Activated T-cell treated with anti-CD3 and anti-CD28 coated beads, Interleukin-2, amount 50 U/mL, for 24 hours (primary cell): Measurements from ENCODE around the gene SPATA4.
"Not testable (repeated sequence)": the region's sequence is repeated elsewhere in the genome, so short reads cannot be mapped to it uniquely, and the experiment has no call there.

Experiments
- DNase-seq: peaks from one replicate; pipeline ENCODE4 v3.0.0-alpha.2; 2020
- H3K27ac Mint-ChIP-seq: 2 replicates; pipeline ENCODE4 v1.8.0; 2020; ENCODE audit warnings: mild to moderate bottlenecking, mixed read lengths
- H3K27me3 Mint-ChIP-seq: 2 replicates; pipeline ENCODE4 v1.8.0; 2020; ENCODE audit warnings: mixed read lengths
- H3K36me3 Mint-ChIP-seq: 2 replicates; pipeline ENCODE4 v1.8.0; 2020; ENCODE audit warnings: low read depth, mixed read lengths
- H3K4me1 Mint-ChIP-seq: 2 replicates; pipeline ENCODE4 v1.8.0; 2020; ENCODE audit warnings: low read depth, mixed read lengths
- H3K4me3 Mint-ChIP-seq: 2 replicates; pipeline ENCODE4 v1.8.0; 2020; ENCODE audit warnings: mild to moderate bottlenecking, moderate library complexity, mixed read lengths
- H3K9me3 Mint-ChIP-seq: 2 replicates; pipeline ENCODE4 v1.8.0; 2020; ENCODE audit warnings: mixed read lengths

Gene SPATA4

GRCh38 chr4:176195184-176195978 is at the start of gene SPATA4:
TSS of gene SPATA4 (minus strand) at chr4:176195585. CDS start at chr4:176195562, 23 bp downstream.
- peaks cover 3% of the 10 kb centered on the region for H3K9me3 Mint-ChIP-seq
- peak; percentile 95 for DNase-seq
- peaks cover 37% of the 10 kb centered on the region for H3K4me1 Mint-ChIP-seq
- no peaks in the 10 kb centered on the region for H3K36me3 Mint-ChIP-seq
- peak within 1 kb of the TSS; percentile 92 for H3K27ac Mint-ChIP-seq
- H3K27me3 Mint-ChIP-seq = peaks cover 45% of the 10 kb centered on the region
- H3K4me3 Mint-ChIP-seq = peak within 1 kb of the TSS; percentile 68

GRCh38 chr4:176242764-176243347 is 47.5 kb upstream of the SPATA4 start:
- H3K27me3 Mint-ChIP-seq = peaks cover 18% of the 10 kb centered on the region
- H3K9me3 Mint-ChIP-seq = no peaks in the 10 kb centered on the region
- no peak overlapping the region for H3K27ac Mint-ChIP-seq
- no peak overlapping the region for H3K4me3 Mint-ChIP-seq
- no peak for DNase-seq
- no peaks in the 10 kb centered on the region for H3K36me3 Mint-ChIP-seq
- no peaks in the 10 kb centered on the region for H3K4me1 Mint-ChIP-seq

GRCh38 chr4:176241703-176242102 is 46.3 kb upstream of the SPATA4 start:
- Mint-ChIP-seq H3K27ac (no peak overlapping the region), H3K36me3 (no peaks in the 10 kb centered on the region), H3K9me3 (no peaks in the 10 kb centered on the region), H3K4me3 (no peak overlapping the region), H3K4me1 (no peaks in the 10 kb centered on the region), H3K27me3 (peaks cover 23% of the 10 kb centered on the region)
- no peak for DNase-seq

GRCh38 chr4:176238826-176239225 is 43.4 kb upstream of the SPATA4 start:
- Mint-ChIP-seq H3K27ac (no peak overlapping the region), H3K27me3 (peaks cover 8% of the 10 kb centered on the region), H3K4me3 (no peak overlapping the region), H3K4me1 (no peaks in the 10 kb centered on the region), H3K36me3 (no peaks in the 10 kb centered on the region), H3K9me3 (no peaks in the 10 kb centered on the region)
- DNase-seq = no peak

GRCh38 chr4:176238157-176238610 is 42.8 kb upstream of the SPATA4 start:
- peaks cover 8% of the 10 kb centered on the region for H3K27me3 Mint-ChIP-seq
- H3K4me1 Mint-ChIP-seq = no peaks in the 10 kb centered on the region
- DNase-seq = no peak
- no peaks in the 10 kb centered on the region for H3K36me3 Mint-ChIP-seq
- no peaks in the 10 kb centered on the region for H3K9me3 Mint-ChIP-seq
- H3K4me3 Mint-ChIP-seq = no peak overlapping the region
- no peak overlapping the region for H3K27ac Mint-ChIP-seq

- DNase-seq = no peak
- no peak overlapping the region for H3K27ac Mint-ChIP-seq
- H3K36me3 Mint-ChIP-seq = no peaks in the 10 kb centered on the region
- no peak overlapping the region for H3K4me3 Mint-ChIP-seq
- no peaks in the 10 kb centered on the region for H3K9me3 Mint-ChIP-seq
- peaks cover 13% of the 10 kb centered on the region for H3K27me3 Mint-ChIP-seq
- no peaks in the 10 kb centered on the region for H3K4me1 Mint-ChIP-seq
Observed at GRCh38 chr4:176236946-176237345, 41.6 kb upstream of the SPATA4 start.

- Mint-ChIP-seq H3K9me3 (no peaks in the 10 kb centered on the region), H3K27me3 (peaks cover 16% of the 10 kb centered on the region), H3K4me1 (no peaks in the 10 kb centered on the region), H3K27ac (no peak overlapping the region), H3K4me3 (no peak overlapping the region), H3K36me3 (no peaks in the 10 kb centered on the region)
- DNase-seq = no peak
Observed at GRCh38 chr4:176230836-176231235, 35.5 kb upstream of the SPATA4 start.

GRCh38 chr4:176229645-176230044 is 34.3 kb upstream of the SPATA4 start:
- Mint-ChIP-seq H3K36me3 (no peaks in the 10 kb centered on the region), H3K27ac (no peak overlapping the region), H3K9me3 (no peaks in the 10 kb centered on the region), H3K4me3 (no peak overlapping the region), H3K27me3 (peaks cover 16% of the 10 kb centered on the region), H3K4me1 (no peaks in the 10 kb centered on the region)
- no peak for DNase-seq

GRCh38 chr4:176226736-176227135 is 31.4 kb upstream of the SPATA4 start:
- Mint-ChIP-seq H3K4me3 (no peak overlapping the region), H3K27ac (no peak overlapping the region), H3K27me3 (peaks cover 16% of the 10 kb centered on the region), H3K4me1 (no peaks in the 10 kb centered on the region), H3K9me3 (no peaks in the 10 kb centered on the region), H3K36me3 (no peaks in the 10 kb centered on the region)
- DNase-seq = no peak

GRCh38 chr4:176223561-176223960 is 28.2 kb upstream of the SPATA4 start:
- Mint-ChIP-seq H3K27me3 (peaks cover 17% of the 10 kb centered on the region), H3K27ac (no peak overlapping the region), H3K4me3 (no peak overlapping the region), H3K4me1 (no peaks in the 10 kb centered on the region), H3K36me3 (no peaks in the 10 kb centered on the region), H3K9me3 (no peaks in the 10 kb centered on the region)
- no peak for DNase-seq

GRCh38 chr4:176222149-176222548 is 26.8 kb upstream of the SPATA4 start:
- no peak overlapping the region for H3K4me3 Mint-ChIP-seq
- DNase-seq = no peak
- no peak overlapping the region for H3K27ac Mint-ChIP-seq
- H3K36me3 Mint-ChIP-seq = no peaks in the 10 kb centered on the region
- H3K9me3 Mint-ChIP-seq = no peaks in the 10 kb centered on the region
- peaks cover 14% of the 10 kb centered on the region for H3K27me3 Mint-ChIP-seq
- H3K4me1 Mint-ChIP-seq = no peaks in the 10 kb centered on the region

GRCh38 chr4:176217510-176217909 is 22.1 kb upstream of the SPATA4 start:
- no peak for DNase-seq
- H3K4me1 Mint-ChIP-seq = no peaks in the 10 kb centered on the region
- no peaks in the 10 kb centered on the region for H3K36me3 Mint-ChIP-seq
- H3K27me3 Mint-ChIP-seq = peaks cover 5% of the 10 kb centered on the region
- H3K27ac Mint-ChIP-seq = no peak overlapping the region
- no peaks in the 10 kb centered on the region for H3K9me3 Mint-ChIP-seq
- no peak overlapping the region for H3K4me3 Mint-ChIP-seq

- peaks cover 31% of the 10 kb centered on the region for H3K27me3 Mint-ChIP-seq
- H3K36me3 Mint-ChIP-seq, H3K27ac Mint-ChIP-seq, H3K4me1 Mint-ChIP-seq, DNase-seq, H3K4me3 Mint-ChIP-seq, H3K9me3 Mint-ChIP-seq: not testable (repeated sequence)
Observed at GRCh38 chr4:176212351-176212750, 17.0 kb upstream of the SPATA4 start.

- DNase-seq = no peak
- no peaks in the 10 kb centered on the region for H3K36me3 Mint-ChIP-seq
- H3K9me3 Mint-ChIP-seq = no peaks in the 10 kb centered on the region
- no peak overlapping the region for H3K27ac Mint-ChIP-seq
- no peak overlapping the region for H3K4me3 Mint-ChIP-seq
- H3K27me3 Mint-ChIP-seq = peaks cover 43% of the 10 kb centered on the region
- H3K4me1 Mint-ChIP-seq = no peaks in the 10 kb centered on the region
Observed at GRCh38 chr4:176210579-176211296, 15.4 kb upstream of the SPATA4 start.

GRCh38 chr4:176210101-176210500 is 14.7 kb upstream of the SPATA4 start:
- Mint-ChIP-seq H3K4me1 (no peaks in the 10 kb centered on the region), H3K27ac (no peak overlapping the region), H3K36me3 (no peaks in the 10 kb centered on the region), H3K9me3 (no peaks in the 10 kb centered on the region), H3K27me3 (peaks cover 50% of the 10 kb centered on the region), H3K4me3 (no peak overlapping the region)
- DNase-seq = no peak
